HG03432 (cell line): Measurements from ENCODE around the gene GGA3.
"Not testable (repeated sequence)": the region's sequence is repeated elsewhere in the genome, so short reads cannot be mapped to it uniquely, and the experiment has no call there.

Experiments used
- ATAC-seq: cut with Tn5 transposase; IDR thresholded peaks from one replicate; pipeline ENCODE4 v1.9.1; 2021; ENCODE audit warnings: mild to moderate bottlenecking, moderate library complexity; ENCODE audit not compliant: unreplicated experiment

The GGA3 gene, protein sequence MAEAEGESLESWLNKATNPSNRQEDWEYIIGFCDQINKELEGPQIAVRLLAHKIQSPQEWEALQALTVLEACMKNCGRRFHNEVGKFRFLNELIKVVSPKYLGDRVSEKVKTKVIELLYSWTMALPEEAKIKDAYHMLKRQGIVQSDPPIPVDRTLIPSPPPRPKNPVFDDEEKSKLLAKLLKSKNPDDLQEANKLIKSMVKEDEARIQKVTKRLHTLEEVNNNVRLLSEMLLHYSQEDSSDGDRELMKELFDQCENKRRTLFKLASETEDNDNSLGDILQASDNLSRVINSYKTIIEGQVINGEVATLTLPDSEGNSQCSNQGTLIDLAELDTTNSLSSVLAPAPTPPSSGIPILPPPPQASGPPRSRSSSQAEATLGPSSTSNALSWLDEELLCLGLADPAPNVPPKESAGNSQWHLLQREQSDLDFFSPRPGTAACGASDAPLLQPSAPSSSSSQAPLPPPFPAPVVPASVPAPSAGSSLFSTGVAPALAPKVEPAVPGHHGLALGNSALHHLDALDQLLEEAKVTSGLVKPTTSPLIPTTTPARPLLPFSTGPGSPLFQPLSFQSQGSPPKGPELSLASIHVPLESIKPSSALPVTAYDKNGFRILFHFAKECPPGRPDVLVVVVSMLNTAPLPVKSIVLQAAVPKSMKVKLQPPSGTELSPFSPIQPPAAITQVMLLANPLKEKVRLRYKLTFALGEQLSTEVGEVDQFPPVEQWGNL

GRCh38 chr17:75261336-75262111, at the start of gene GGA3, which contains the start of gene MRPS7:
Gene GGA3 (minus strand): TSS chr17:75261606. CDS start chr17:75261587, 19 bp downstream.
Gene MRPS7 (plus strand): TSS chr17:75261879. CDS start chr17:75261901, 22 bp downstream.
- peak; percentile 91 for ATAC-seq

DNA sequence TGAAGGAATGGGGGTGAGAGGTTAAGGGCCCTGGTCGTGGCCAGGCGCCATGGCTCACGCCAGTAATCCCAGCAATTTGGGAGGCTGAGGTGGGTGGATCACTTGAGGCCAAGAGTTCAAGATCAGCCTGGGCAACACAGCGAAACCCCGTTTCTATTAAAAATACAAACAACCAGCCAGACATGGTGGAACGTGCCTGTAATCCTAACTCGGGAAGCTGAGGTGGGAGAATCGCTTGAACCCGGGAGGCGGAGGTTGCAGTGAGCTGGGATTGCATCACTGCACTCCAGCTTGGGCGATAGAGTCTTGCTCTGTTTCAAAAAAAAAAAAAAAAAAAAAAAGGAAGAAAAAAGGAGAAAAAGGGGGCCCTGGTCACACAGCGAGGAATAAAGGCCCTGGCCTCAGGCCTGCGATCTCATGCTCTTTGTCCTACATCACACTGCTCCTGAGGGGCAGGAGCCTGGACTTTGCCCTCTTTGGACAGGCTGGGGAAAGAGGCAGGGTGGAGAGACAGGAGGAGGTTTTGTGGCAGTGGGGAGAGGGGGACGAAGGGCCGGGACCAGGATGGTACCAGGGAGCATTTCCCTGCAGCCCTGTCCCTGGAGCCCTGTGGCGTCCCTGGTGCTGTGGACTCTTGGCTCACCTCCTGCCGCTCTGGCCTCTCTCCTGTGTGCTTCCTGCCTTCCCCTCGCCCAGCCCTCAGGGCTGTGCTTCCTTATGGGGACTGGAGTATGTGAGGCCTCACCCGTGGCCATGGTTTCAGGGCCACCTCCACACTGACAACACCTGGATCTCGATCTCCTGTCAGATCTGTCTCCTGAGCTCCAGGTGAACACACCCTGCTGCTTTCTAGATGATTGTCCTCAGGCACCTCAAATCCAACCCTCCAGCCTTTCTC, 47.6 kb upstream of the GGA3 start:
- ATAC-seq, result no peak

DNA sequence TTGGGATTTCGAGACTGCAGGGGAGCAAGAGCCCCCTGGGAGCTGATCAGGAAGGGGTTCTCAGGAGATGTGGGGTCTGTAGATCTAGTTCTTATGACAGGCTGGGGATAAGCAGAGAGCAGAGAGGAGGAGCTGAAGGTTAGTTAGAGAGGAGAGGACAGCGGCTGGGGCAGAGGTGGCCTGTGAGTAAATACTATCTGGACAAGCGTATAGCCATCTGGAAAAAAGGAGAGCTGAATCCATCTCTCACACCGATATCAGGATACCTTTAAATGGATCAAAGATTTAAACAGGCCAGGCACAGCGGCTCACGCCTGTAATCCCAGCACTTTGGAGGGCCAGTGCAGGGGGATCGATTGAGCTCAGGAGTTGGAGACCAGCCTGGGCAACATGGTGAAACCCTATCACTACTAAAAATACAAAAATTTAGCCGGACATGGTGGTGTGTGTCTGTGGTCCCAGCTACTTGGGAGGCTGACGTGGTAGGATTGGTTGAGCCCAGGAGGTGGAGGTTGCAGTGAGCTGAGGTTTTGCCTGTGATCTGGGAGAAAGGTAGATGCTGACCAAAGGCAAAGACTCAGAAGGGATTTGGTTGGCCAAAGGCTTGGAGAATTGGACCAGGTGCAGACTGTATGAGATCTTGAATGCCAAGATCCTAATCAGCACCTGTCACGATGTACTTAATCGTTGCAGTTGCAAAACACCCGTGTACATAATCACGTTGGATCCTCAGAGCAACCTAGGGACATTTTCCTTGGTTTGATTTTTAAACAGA, 46.7 kb upstream of the GGA3 start:
- ATAC-seq, result no peak

GRCh38 chr17:75301502-75302206, 40.2 kb upstream of the GGA3 start:
- no peak for ATAC-seq

GRCh38 chr17:75301049-75301448, 39.6 kb upstream of the GGA3 start:
- ATAC-seq, result no peak

DNA sequence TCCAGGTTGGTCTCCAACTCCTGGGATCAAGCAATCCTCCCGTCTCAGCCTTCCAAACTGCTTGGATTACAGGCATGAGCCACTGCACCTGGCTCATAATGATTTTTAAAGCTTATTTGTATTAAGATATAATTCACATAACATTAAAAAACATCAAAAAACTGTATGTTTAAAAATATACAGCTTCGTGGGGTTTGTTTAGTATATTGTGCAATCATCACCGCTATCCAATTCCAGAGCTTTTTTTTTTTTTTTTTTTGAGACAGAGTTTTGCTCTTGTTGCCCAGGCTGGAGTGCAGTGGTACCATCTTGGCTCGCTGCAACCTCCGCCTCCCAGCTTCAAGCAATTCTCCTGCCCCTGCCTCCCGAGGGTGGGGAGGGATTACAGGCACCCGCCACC, 38.9 kb upstream of the GGA3 start:
- ATAC-seq, result no peak

- peak; percentile 62 for ATAC-seq
Observed at GRCh38 chr17:75295201-75296158, 34.1 kb upstream of the GGA3 start.

DNA sequence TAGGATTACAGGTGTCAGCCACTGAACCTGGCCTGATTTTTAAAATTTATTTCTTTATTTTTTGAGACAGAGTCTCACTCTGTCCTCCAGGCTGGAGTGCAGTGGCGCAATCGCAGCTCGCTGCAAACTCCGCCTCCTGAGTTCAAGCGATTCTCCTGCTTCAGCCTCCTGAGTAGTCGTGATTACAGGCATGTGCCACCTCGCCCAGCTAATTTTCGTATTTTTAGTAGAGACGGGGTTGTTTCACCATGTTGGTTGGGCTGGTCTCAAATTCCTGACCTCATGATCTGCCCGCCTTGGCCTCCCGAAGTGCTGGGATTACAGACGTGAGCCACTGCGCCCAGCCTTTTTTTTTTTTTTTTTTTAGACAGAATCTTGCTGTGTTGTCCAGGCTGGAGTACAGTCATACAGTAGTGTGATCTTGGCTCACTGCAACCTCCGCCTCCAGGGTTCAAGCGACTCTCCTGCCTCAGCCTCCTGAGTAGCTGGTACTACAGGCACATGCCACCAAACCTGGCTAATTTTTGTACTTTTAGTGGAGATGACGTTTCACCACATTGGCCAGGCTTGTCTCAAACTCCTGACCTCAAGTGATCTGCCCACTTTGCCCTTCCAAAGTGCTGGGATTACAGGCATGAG, 31.5 kb upstream of the GGA3 start:
- ATAC-seq, result not testable (repeated sequence)

DNA sequence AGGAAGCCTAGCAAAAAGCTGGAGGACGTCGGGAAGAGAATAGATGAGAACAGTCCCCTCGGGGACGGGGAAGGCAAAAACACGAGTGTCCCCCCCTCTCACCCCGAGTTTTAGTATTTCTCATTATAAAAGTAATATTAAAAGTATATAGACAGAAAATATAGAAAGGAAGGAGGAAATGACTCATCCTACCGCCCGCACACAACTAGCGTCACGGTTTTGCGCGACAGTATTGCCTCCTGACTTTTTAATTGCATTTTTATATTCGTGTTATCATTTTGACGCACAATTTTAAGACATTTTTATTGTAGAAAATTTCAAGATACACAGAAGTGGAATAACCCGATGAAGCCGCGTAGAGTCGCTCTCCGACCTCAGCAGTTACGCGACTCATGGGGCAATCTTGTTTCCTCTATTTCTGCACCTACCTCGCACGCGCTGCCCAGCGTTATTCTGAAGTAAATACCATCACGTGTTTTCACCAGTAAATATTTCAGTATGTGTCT, 28.5 kb upstream of the GGA3 start:
- ATAC-seq, result peak; percentile 24

DNA sequence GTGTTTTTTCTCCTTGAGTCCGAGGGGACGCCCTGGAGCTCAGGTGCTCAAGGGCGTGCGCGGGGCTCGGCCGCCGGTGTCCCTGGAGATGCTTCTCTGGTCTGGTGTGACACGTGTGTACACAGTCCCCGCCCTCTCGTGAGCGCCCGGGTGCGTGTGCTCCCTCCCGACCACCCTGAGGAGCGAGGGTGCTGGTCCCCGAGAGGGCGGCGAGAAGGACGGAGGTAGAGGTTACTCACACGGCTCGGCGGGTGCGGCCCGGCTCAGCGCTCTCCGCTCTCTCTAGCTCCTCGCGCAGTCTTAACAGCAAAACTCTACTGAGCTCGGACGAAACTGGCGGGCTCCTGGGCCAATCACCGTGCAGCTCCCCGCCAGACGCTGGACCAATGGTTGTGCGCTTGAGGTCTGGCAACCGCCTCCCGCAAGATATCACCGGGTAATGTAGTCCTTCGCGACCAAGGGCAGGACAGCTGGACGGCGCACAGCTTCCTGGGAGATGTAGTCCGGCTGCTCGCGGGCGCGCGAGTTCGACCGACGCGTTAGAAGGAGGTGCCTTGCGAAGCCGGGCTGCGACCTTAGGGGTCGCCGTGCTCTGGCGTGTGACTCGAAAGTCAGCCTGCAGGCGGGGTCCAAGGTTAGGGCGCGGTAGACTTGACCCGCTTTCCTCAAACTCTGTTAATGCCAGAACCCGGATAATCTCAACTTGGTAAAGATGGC, 27.9 kb upstream of the GGA3 start, which contains the start of gene SLC25A19:
SLC25A19 (minus strand) TSS at position 319 of the 717 bp plus-strand sequence. CDS start 2,669 bp downstream, outside the sequence.
- peak; percentile 90 for ATAC-seq

- ATAC-seq, result peak; percentile 13
Observed at GRCh38 chr17:75288770-75289114, 27.3 kb upstream of the GGA3 start.

DNA sequence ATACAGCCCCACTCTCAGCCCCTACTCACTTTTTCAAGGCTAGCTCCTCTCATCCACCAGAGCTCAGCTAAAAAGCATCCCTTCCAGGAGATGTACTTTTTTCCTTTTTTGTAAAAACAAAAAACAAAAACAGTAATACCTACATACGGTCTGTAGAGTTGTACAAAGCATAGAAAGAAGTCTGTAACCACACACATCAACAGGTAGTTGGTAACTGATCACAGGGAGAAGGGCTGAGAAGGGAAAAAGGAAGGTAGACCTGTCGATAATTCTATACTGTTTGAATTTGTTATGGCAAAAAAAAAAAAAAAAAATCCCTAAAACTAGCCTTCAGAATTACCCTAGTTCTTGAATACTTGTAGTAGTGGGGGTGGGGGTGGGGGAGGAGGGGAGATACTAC, 27.0 kb upstream of the GGA3 start:
- ATAC-seq, result no peak

- ATAC-seq, result no peak
Observed at GRCh38 chr17:75287221-75287620, 25.8 kb upstream of the GGA3 start.

DNA sequence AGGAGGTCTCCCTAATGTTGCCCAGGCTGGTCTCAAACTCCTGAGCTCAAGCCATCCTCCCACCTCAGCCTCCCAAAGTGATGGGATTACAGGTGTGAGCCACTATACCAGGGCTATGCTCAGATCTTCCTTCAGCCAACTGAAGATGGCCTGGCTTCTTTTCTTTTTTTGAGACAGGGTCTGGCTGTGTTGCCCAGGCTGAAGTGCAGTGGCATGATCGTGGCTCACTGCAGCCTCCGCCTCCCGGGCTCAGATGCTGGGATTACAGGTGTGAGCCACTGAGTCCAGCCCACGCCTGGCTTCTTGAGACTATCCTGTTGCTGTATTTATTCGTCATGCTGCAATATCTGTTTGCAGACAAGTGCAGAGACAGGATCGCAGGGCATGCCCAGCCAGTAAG, 23.7 kb upstream of the GGA3 start:
- no peak for ATAC-seq

GRCh38 chr17:75280189-75280588, 18.8 kb upstream of the GGA3 start:
- not testable (repeated sequence) for ATAC-seq

DNA sequence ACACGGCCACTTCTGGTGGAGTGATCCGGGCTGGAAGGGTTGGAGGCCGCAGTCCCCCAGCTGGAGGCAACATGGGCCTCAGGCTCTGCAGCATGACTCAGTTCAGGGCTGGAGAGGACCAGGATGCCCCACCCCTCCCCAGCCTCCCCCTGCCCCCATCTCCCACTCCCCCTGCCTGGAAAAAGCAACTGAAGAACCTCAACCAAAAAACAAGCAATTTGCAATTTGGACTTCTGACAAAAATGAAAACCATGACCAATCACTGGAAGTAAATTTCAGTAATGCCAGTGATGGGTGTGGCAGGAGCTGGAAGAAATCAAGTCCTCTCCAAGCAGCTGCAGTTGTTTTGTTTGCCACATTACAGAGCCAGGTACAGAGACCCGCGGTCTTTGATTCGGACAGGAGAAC, 16.3 kb upstream of the GGA3 start:
- no peak for ATAC-seq
